Measurements from ENCODE around the gene HOXB1.

- TF ChIP-seq EZH2 (IDR thresholded peaks at IDR 0.05; ENCODE audit: borderline replicate concordance, low read depth, low read length, severe bottlenecking) (no peak), CTCF (IDR thresholded peaks at IDR 0.05; ENCODE audit: borderline replicate concordance, extremely low read depth, low read length, poor library complexity, severe bottlenecking) (no peak)
Measured at GRCh38 chr17:48567646-48568354, 37.0 kb upstream of the HOXB1 start.

All from DND-41 (cell line).